Activated CD8-positive, alpha-beta T cell treated with anti-CD3 and anti-CD28 coated beads, Interleukin-2, amount 10 ng/mL, durations not matched to agents 7 days and 5 days (primary cell): ENCODE data around the gene PIRT. TPM values are rescaled to one million over a fixed set of nuclear protein-coding genes. Genes with fewer than 3 reads are reported as not detected.

Experiments used
- ATAC-seq: fragments of 150-1000 bp; cut with Tn5 transposase; one replicate; pipeline ENCODE4 v1.10.0; 2021; ENCODE audit warnings: moderate library complexity
- CTCF ChIA-PET: fragments of 350-600 bp; sonication (Branson Sonifier 250); formaldehyde crosslinking; loops from one replicate; lab custom pipeline; 2021; ENCODE audit warnings: antibody characterized with exemption; lab: Charles Lee
- POLR2A ChIA-PET: fragments of 350-600 bp; sonication (Branson Sonifier 250); formaldehyde crosslinking; loops from one replicate; lab custom pipeline; 2021; ENCODE audit warnings: antibody characterized with exemption; lab: Charles Lee
- DNase-seq: peaks from one replicate; pipeline ENCODE4 v3.0.0-alpha.2; 2020
- H3K27ac Mint-ChIP-seq: one replicate; pipeline ENCODE4 v1.8.0; 2021; ENCODE audit warnings: mild to moderate bottlenecking, mixed read lengths
- H3K27me3 Mint-ChIP-seq: one replicate; pipeline ENCODE4 v1.8.0; 2021; ENCODE audit warnings: low read depth, mixed read lengths
- H3K36me3 Mint-ChIP-seq: one replicate; pipeline ENCODE4 v1.8.0; 2021; ENCODE audit warnings: low read depth, mixed read lengths
- H3K4me1 Mint-ChIP-seq: one replicate; pipeline ENCODE4 v1.8.0; 2021; ENCODE audit warnings: low read depth, mixed read lengths
- H3K4me3 Mint-ChIP-seq: one replicate; pipeline ENCODE4 v1.8.0; 2021; ENCODE audit warnings: mild to moderate bottlenecking, mixed read lengths
- H3K9me3 Mint-ChIP-seq: one replicate; pipeline ENCODE4 v1.8.0; 2022; ENCODE audit warnings: mixed read lengths; ENCODE audit not compliant: insufficient read depth
- total RNA-seq, 2 experiments: library from RNA; stranded (reverse); gene quantifications; one replicate each; pipeline ENCODE4 v1.2.3, GENCODE V29; 2021

The PIRT gene
- total RNA-seq, 2 experiments from 2014 or later, result not detected

DNA sequence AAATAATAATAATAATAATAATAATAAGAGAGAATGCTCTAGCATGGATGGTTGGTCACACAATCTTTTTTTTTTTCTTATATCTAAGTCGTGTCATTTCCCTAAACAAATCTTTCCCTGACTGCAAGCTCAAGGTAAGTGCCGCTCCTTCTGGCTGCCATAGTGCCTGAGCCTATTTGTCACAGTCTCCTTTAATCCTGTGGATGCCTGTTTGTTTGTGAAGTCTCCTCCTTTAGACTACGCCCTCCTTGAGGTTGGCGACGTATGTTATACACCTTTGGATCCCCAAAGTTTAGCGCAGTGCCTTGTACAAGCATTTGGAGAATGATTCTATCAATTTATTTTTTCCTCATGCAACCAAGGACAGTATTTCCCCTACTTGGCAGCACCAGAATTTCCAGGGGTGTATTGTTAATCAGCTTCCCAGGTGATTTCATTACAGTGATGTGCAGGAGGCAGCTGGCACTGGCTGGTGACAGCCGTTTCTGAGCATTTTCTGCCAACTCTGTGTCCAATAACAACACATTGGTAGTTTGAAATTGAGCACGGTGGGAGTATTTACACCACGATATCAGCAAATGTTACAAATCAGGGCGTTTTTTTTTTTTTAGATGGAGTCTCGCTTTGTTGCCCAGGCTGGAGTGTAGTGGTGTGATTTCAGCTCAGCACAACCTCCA is 60.6 kb downstream of the PIRT start:
- H3K27ac Mint-ChIP-seq, result no peak overlapping the region
- ChIA-PET CTCF (no interaction called here), POLR2A (no interaction called here)
- peaks cover 2% of the 10 kb centered on the region for H3K9me3 Mint-ChIP-seq
- DNase-seq, result no peak
- H3K4me1 Mint-ChIP-seq, result no peaks in the 10 kb centered on the region
- H3K36me3 Mint-ChIP-seq, result no peaks in the 10 kb centered on the region
- no peak for ATAC-seq
- no peaks in the 10 kb centered on the region for H3K27me3 Mint-ChIP-seq
- no peak overlapping the region for H3K4me3 Mint-ChIP-seq

DNA sequence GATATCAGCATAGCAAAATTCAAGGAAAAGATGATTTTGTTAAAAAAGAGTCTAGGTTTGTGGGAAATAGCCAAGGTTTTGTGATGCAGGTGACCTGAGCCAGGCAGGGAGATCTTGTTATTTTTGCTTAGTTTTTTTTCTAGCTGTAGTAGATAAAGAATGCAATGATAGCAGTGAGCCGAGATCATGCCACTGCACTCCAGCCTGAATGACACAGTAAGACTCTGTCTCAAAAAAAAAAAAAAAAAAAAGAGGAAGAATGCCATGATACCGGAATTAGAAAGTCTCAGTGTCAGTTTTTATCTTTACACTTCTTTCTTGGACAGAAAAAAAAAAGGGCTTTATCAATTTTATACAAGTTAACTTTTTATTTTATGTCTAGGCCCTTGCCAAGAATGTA is 61.5 kb downstream of the PIRT start:
- Mint-ChIP-seq H3K27me3 (no peaks in the 10 kb centered on the region), H3K36me3 (no peaks in the 10 kb centered on the region), H3K27ac (no peak overlapping the region), H3K4me3 (no peak overlapping the region), H3K4me1 (no peaks in the 10 kb centered on the region), H3K9me3 (peaks cover 4% of the 10 kb centered on the region)
- ATAC-seq (no peak), DNase-seq (no peak)
- ChIA-PET POLR2A (no interaction called here), CTCF (no interaction called here)

DNA sequence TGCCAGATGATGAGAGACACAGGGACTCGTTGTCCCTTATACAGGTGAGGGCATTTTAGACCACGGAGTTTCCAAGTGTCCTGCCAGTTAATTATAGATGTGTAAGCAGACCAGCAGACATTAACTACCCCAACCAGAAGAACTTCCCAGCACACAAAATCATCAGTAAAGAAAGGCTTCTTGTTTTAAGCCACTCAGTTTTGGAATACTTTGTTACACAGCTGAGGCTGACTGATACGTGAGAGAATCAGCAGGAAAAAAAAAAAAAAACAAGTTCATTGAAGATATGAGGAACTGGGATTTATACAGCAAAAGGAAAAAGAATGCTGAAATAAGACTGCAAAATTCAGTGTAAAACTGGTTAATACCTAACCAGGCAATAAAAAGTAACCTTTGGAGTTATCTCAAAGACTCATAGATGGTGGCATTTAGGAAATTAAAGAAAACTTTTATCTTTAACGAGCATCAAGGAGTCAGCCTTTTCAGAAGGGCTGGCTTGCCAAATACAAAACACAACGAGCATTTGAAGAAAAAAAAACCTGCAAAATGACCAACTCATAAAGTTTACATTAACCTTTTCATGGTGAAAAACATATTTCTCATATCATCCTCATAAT is 62.0 kb downstream of the PIRT start:
- H3K4me1 Mint-ChIP-seq, result no peaks in the 10 kb centered on the region
- ChIA-PET CTCF (no interaction called here), POLR2A (no interaction called here)
- no peaks in the 10 kb centered on the region for H3K27me3 Mint-ChIP-seq
- H3K36me3 Mint-ChIP-seq, result no peaks in the 10 kb centered on the region
- H3K27ac Mint-ChIP-seq, result no peak overlapping the region
- DNase-seq (no peak), ATAC-seq (no peak)
- H3K9me3 Mint-ChIP-seq, result peaks cover 4% of the 10 kb centered on the region
- H3K4me3 Mint-ChIP-seq, result no peak overlapping the region

DNA sequence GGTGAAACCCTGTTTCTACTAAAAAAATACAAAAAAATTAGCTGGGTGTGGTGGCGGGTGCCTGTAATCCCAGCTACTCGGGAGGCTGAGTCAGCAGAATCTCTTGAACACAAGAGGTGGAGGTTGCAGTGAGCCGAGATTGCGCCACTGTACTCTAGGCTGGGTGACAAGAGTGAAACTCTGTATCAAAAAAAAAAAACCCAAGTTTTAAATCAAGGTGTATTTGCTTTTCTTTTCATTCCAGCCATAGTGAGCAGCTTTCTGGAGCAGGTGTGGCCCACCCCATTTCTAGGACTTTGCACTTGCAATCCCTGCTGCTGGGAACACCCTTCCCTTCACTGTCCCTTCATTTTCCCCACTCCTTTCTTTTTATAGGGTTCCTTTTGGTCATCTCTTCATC is 62.8 kb downstream of the PIRT start:
- POLR2A ChIA-PET, result no interaction called here
- Mint-ChIP-seq H3K27ac (no peak overlapping the region), H3K36me3 (no peaks in the 10 kb centered on the region), H3K4me3 (no peak overlapping the region), H3K4me1 (no peaks in the 10 kb centered on the region), H3K9me3 (peaks cover 4% of the 10 kb centered on the region), H3K27me3 (no peaks in the 10 kb centered on the region)
- DNase-seq (no peak), ATAC-seq (no peak)
- CTCF ChIA-PET, result no interaction called here

DNA sequence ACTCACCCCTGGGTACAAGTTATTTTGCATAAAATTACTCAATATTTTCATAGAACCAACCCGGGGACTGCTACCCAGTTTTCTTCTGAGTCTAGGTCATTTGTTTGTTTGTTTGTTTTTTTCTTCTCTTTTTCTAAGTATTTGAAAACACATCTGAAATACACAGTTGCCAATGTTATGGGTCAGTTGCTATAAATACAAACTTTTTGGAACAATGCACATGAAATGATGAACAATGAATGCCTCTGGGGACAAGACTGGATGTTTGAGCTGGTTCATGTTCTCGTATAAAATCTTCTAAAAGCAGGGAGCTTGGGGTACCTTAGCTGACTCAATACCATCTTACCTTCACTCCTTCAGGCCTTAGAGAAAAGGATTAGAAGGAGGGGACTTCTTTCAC is 64.5 kb downstream of the PIRT start:
- CTCF ChIA-PET, result interaction anchor here (1.1 to 2.5 kb wide), 9 partner anchors 9 to 127 kb away, joined by 3 to 9 read pairs (median 6); no protein-coding TSS in a partner anchor
- Mint-ChIP-seq H3K36me3 (no peaks in the 10 kb centered on the region), H3K27me3 (no peaks in the 10 kb centered on the region), H3K4me3 (no peak overlapping the region), H3K4me1 (no peaks in the 10 kb centered on the region), H3K9me3 (peaks cover 4% of the 10 kb centered on the region), H3K27ac (no peak overlapping the region)
- POLR2A ChIA-PET, result no interaction called here
- ATAC-seq (no peak), DNase-seq (no peak)

Other genes starting within 250 kb of the PIRT start
- gene MYH3, start 180.8 kb downstream of the PIRT start, total RNA-seq, result 1 to 10 TPM; 2.3 to 3.2 TPM
- 10 to 100 TPM; 25.8 to 28.0 TPM for gene SCO1, start 140.6 kb downstream of the PIRT start, total RNA-seq
- gene ADPRM, start 140.5 kb downstream of the PIRT start, total RNA-seq, result 10 to 100 TPM; 10.3 to 10.4 TPM
- gene TMEM220, start 108.1 kb downstream of the PIRT start, total RNA-seq, result 1 to 10 TPM in 1 of 2 experiments, under 1 TPM in 1; 0.16 to 1.1 TPM
- gene TMEM238L, start 34.0 kb downstream of the PIRT start, total RNA-seq, result not detected